Stimulated activated CD4-positive, alpha-beta T cell treated with anti-CD3 and anti-CD28 coated beads, Interleukin-12 subunit alpha, Interleukin-12 subunit beta, amount 100 ng/mL, for 24 hours (primary cell): Measurements from ENCODE around the gene KBTBD12.

Experiments
- DNase-seq, 2 experiments: peaks; one replicate each; pipeline ENCODE4 v3.0.0-alpha.2; 2020; ENCODE audit warnings: low read depth in 2 of 2

Gene KBTBD12

DNA sequence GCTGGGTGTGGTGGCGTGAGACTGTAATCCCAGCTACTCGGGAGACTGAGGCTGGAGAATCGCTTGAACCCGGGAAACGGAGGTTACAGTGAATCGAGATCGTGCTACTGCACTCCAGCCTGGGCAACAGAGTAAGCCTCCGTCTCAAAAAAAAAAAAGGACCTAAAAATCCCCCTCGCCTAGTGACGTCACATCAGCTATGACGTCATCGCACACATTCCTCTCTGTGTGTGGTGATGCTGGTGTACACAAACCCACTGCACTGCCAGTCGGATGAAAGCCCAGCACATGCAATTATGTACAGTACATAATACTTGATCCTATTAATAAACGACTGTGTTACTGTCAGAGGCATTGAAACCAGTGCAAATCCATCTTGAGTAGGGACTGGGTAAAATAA, 97.0 kb downstream of the KBTBD12 start:
- no peak for DNase-seq

DNA sequence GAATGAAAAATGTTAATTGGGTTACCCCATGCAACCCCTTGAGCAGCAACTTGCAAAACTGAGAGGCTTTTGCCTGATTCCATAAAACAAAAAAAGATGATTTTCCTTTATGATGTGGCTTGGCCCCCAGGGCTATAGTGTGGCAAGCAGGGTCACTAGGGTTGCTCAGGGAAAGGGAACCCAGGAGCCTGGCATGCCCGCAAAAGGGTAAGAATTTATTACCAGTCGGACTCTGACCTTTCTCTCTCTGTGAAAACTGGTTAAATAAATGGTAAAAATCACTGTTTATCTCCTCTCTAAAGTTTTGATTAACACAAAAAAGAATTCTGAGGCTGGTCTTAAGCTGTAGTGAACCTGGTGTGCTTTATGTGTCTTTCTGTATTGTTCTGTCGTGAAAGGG, 99.5 kb downstream of the KBTBD12 start:
- DNase-seq = no peak

- no peak for DNase-seq
Measured at GRCh38 chr3:128016502-128016901, 101.5 kb downstream of the KBTBD12 start.

- DNase-seq = no peak
Measured at GRCh38 chr3:128021768-128022372, 106.8 kb downstream of the KBTBD12 start.

GRCh38 chr3:128033102-128033501, 118.1 kb downstream of the KBTBD12 start:
- no peak for DNase-seq

DNA sequence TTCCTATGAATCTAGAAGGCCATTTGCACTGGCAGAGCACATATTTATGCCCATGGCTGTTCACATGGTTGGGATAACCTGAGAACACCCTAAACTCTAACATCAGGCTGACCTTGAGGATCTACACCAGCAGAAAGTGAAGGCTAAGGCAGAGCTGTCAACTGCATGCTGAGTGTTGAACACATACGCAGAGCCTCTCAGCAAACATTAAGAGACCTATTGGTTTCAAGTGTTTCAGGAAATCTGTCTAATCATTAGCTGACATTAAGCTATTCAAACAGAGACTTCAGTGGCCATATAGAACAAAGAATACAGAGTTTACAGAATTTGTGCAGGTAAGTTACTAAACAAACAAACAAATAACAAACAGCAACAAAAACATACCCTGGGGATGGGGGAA, 121.1 kb downstream of the KBTBD12 start:
- no peak for DNase-seq
